B cell (primary cell): Measurements from ENCODE around the gene OR13C8. TPM values are rescaled to one million over a fixed set of nuclear protein-coding genes. Genes with fewer than 3 reads are reported as not detected.
"Not testable (repeated sequence)": the region's sequence is repeated elsewhere in the genome, so short reads cannot be mapped to it uniquely, and the experiment has no call there.

ENCODE experiments used
- ATAC-seq: fragments of 200-7000 bp; cut with Tn5 transposase; one replicate; pipeline ENCODE4 v1.10.0; 2021; ENCODE audit warnings: low read depth, mild to moderate bottlenecking, moderate number of reproducible peaks, moderate library complexity
- CTCF ChIA-PET: fragments of 350-600 bp; sonication (Branson Sonifier 250); formaldehyde crosslinking; loops from one replicate; lab custom pipeline; 2021; ENCODE audit warnings: antibody characterized with exemption, inconsistent platforms; lab: Charles Lee
- POLR2A ChIA-PET: fragments of 350-600 bp; sonication (Branson Sonifier 250); formaldehyde crosslinking; loops from one replicate; lab custom pipeline; 2021; ENCODE audit warnings: antibody characterized with exemption; lab: Charles Lee
- DNase-seq: peaks from one replicate; pipeline ENCODE4 v3.0.0; 2013
- H2AFZ ChIP-seq: 2 replicates; pipeline ENCODE4 v1.6.1; 2012; ENCODE audit warnings: mild to moderate bottlenecking, low read depth, low read length; ENCODE audit not compliant: insufficient read depth, poor library complexity, severe bottlenecking
- H3K27ac ChIP-seq, 2 donors: 1 replicate in 1 of 2; 2 replicates in 1 of 2; pipeline ENCODE4 v1.5.1; 2012 to 2013; ENCODE audit warnings: low read length in 2 of 2, mild to moderate bottlenecking in 2 of 2, moderate library complexity in 1 of 2
- H3K27me3 ChIP-seq, 4 experiments: fragments of 200-600 bp in 1 of 4; sonication (generic) in 1 of 4; replicated peaks in 1 of 4; 1 replicate in 2 of 4; 2 replicates in 2 of 4; pipeline versions ENCODE4 v1.6.1 to v1.7.0; 2013 to 2016; ENCODE audit warnings: low read length in 3 of 4, mild to moderate bottlenecking in 2 of 4, mixed read lengths in 1 of 4, moderate library complexity in 1 of 4; ENCODE audit not compliant: insufficient read depth in 4 of 4, control insufficient read depth in 3 of 4; ENCODE audit errors: control extremely low read depth in 1 of 4
- H3K36me3 ChIP-seq, 2 experiments: replicated peaks in 1 of 2; 1 replicate in 1 of 2; 2 replicates in 1 of 2; pipeline versions ENCODE4 v1.6.1 to v1.7.1; 2013; ENCODE audit warnings: low read length in 1 of 2; ENCODE audit not compliant: insufficient read depth in 2 of 2, control insufficient read depth in 1 of 2; ENCODE audit errors: control extremely low read depth in 1 of 2, extremely low read depth in 1 of 2
- H3K4me1 ChIP-seq, 2 donors: fragments of 200-600 bp in 1 of 2; sonication (generic) in 1 of 2; 1 replicate in 1 of 2; 2 replicates in 1 of 2; pipeline versions ENCODE4 v1.5.1 to v1.6.1; 2013 to 2017; ENCODE audit warnings: low read length in 2 of 2; ENCODE audit not compliant: control insufficient read depth in 2 of 2, insufficient read depth in 2 of 2
- H3K4me2 ChIP-seq: replicated peaks from 2 replicates; pipeline ENCODE3; 2012; ENCODE audit warnings: mild to moderate bottlenecking, low read depth, low read length; ENCODE audit not compliant: poor library complexity, severe bottlenecking
- H3K4me3 ChIP-seq, 5 experiments: fragments of 200-600 bp in 1 of 5; sonication (generic) in 1 of 5; 1 replicate in 3 of 5; 2 replicates in 2 of 5; pipeline versions ENCODE4 v1.5.1 to v1.7.0; 2011 to 2016; ENCODE audit warnings: low read length in 4 of 5, mild to moderate bottlenecking in 4 of 5, low read depth in 2 of 5, control low read depth in 1 of 5, moderate library complexity in 1 of 5; ENCODE audit not compliant: insufficient read depth in 1 of 5; ENCODE audit errors: control extremely low read depth in 1 of 5, extremely low read depth in 1 of 5
- H3K79me2 ChIP-seq: fragments of 200-600 bp; sonication (generic); one replicate; pipeline ENCODE4 v1.6.0; 2016; ENCODE audit warnings: low read length; ENCODE audit not compliant: control insufficient read depth, insufficient read depth
- H3K9ac ChIP-seq: fragments of 200-600 bp; sonication (generic); 2 replicates; pipeline ENCODE4 v1.6.1; 2017; ENCODE audit warnings: mild to moderate bottlenecking, low read length, moderate library complexity
- H3K9me3 ChIP-seq, 3 donors: one replicate each; pipeline versions ENCODE4 v1.6.1 to v1.7.1; 2013; ENCODE audit warnings: low read length in 2 of 3; ENCODE audit not compliant: control insufficient read depth in 2 of 3, insufficient read depth in 1 of 3; ENCODE audit errors: control extremely low read depth in 1 of 3
- H4K20me1 ChIP-seq: 2 replicates; pipeline ENCODE4 v1.6.0; 2012; ENCODE audit warnings: mild to moderate bottlenecking, low read length; ENCODE audit not compliant: insufficient read depth, control insufficient read depth, poor library complexity, severe bottlenecking
- H3K27ac Mint-ChIP-seq: one replicate; pipeline ENCODE4 v1.8.0; 2021; ENCODE audit warnings: mixed read lengths
- H3K27me3 Mint-ChIP-seq: one replicate; pipeline ENCODE4 v1.8.0; 2021; ENCODE audit warnings: mixed read lengths
- H3K4me1 Mint-ChIP-seq: one replicate; pipeline ENCODE4 v1.8.0; 2021; ENCODE audit warnings: mixed read lengths
- H3K4me3 Mint-ChIP-seq: one replicate; pipeline ENCODE4 v1.8.0; 2021; ENCODE audit warnings: mixed read lengths
- H3K9me3 Mint-ChIP-seq: one replicate; pipeline ENCODE4 v1.8.0; 2022; ENCODE audit warnings: mixed read lengths; ENCODE audit not compliant: insufficient read depth
- CTCF ChIP-seq: fragments of 200-600 bp; IDR thresholded peaks from one replicate; pipeline ENCODE4 v1.8.0; 2022; ENCODE audit warnings: antibody characterized with exemption, mild to moderate bottlenecking
- EZH2 ChIP-seq: IDR thresholded peaks from 2 replicates; pipeline ENCODE4 v1.6.1; 2012; ENCODE audit warnings: borderline replicate concordance, low read depth, mild to moderate bottlenecking, moderate library complexity, low read length; ENCODE audit not compliant: insufficient read depth, poor library complexity, severe bottlenecking
- WGBS: methylation state at CpG from one replicate; pipeline ENCODE4 v1.1.5; 2013; ENCODE audit warnings: missing lambda C conversion rate; ENCODE audit not compliant: insufficient coverage; 5-methylcytosine and 5-hydroxymethylcytosine counted together
- intact Hi-C: fragments of 100-400 bp; cut with micrococcal nuclease; formaldehyde crosslinking; loops from one replicate; pipeline ENCODE4 v1.10.0; 2022
- polyA plus RNA-seq: library from polyadenylated mRNA; depleted of rRNA; stranded (reverse); fragments of >200 nt; gene quantifications from 2 replicates; pipeline ENCODE4 v1.2.3, GENCODE V29; 2012
- total RNA-seq, 2 donors: library from RNA; stranded (reverse); fragments of 120-200 nt in 1 of 2; gene quantifications; 1 replicate in 1 of 2; 2 replicates in 1 of 2; pipeline versions ENCODE4 v1.2.3 to v1.2.4, GENCODE V29; 2013 to 2022

Gene OR13C8
- total and polyA plus RNA-seq, 2 donors (not counting 1 experiment from before 2014, with no cell fraction given), result not detected

GRCh38 chr9:104604801-104605200, 35.8 kb downstream of the OR13C8 start:
- no peaks in the 10 kb centered on the region for H3K9me3 Mint-ChIP-seq
- no peaks in the 10 kb centered on the region for H3K4me1 ChIP-seq
- CTCF ChIA-PET, result no interaction called here
- TF ChIP-seq EZH2, result no peak
- no peak for TF ChIP-seq CTCF
- WGBS, result 43% methylated on average over 1 of the region's 3 CpGs
- H3K36me3 ChIP-seq, result no peaks in the 10 kb centered on the region
- no peak overlapping the region for H3K4me3 ChIP-seq
- no peak overlapping the region for H3K9ac ChIP-seq
- H3K9me3 ChIP-seq, result no peaks in the 10 kb centered on the region
- no peaks in the 10 kb centered on the region for H3K4me1 Mint-ChIP-seq
- no peaks in the 10 kb centered on the region for H4K20me1 ChIP-seq
- intact Hi-C loops, result no loop called here
- H3K27ac ChIP-seq, result no peak overlapping the region
- H3K4me3 Mint-ChIP-seq, result no peak overlapping the region
- H2AFZ ChIP-seq, result no peak overlapping the region
- no peaks in the 10 kb centered on the region for H3K27me3 Mint-ChIP-seq
- POLR2A ChIA-PET, result no interaction called here
- H3K27me3 ChIP-seq, result no peaks in the 10 kb centered on the region
- ATAC-seq (no peak), DNase-seq (no peak)
- H3K27ac Mint-ChIP-seq, result no peak overlapping the region
- no peaks in the 10 kb centered on the region for H3K79me2 ChIP-seq
- no peak overlapping the region for H3K4me2 ChIP-seq

DNA sequence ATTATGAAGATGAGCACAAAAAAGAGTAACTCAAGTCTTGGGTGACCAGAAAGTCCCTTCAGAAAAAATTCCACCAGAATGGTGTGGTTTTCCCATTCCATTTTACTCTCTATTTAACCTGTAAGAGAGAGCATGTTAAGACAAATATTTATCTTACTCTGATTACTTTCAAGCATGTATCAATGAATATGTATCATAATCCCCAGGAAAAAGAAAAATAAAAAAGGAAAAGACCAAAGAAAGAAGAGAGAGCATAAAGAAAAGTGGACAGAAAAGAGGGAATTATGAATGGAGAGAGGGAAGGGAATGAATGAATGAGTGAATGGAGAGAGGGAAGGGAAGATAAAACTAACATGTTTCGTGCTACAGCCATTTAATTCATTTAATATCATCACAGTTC, 36.6 kb downstream of the OR13C8 start, which contains the start of gene OR13C2:
TSS of gene OR13C2 (minus strand) at position 101 of the 400 bp plus-strand sequence. CDS start at position 101, 0 bp downstream.
- H3K27me3 Mint-ChIP-seq, H4K20me1 ChIP-seq, H3K4me2 ChIP-seq, H3K27me3 ChIP-seq, H3K79me2 ChIP-seq, H3K4me3 Mint-ChIP-seq, H3K4me3 ChIP-seq, H3K27ac Mint-ChIP-seq, H3K36me3 ChIP-seq, H3K4me1 ChIP-seq, CTCF ChIA-PET, H3K27ac ChIP-seq, H3K9me3 ChIP-seq, H2AFZ ChIP-seq, POLR2A ChIA-PET, H3K4me1 Mint-ChIP-seq, DNase-seq, H3K9ac ChIP-seq, intact Hi-C loops, ATAC-seq, H3K9me3 Mint-ChIP-seq: not testable (repeated sequence)
- no CpG with 5 or more reads among the region's 1 CpG for WGBS
